NCI-H510A treated with DMSO at 0.1 percent for 48 hours (cell line): ENCODE data around the gene CACNG6.

ENCODE experiments used
- DNase-seq: peaks from one replicate; lab custom pipeline; 2025; lab: John Stamatoyannopoulos, UW

The CACNG6 gene

GRCh38 chr19:54047616-54048015 lies 56.2 kb downstream of the CACNG6 start:
- no peak for DNase-seq
